OCI-LY1 (cell line): ENCODE measurements around the gene BAIAP2.

ENCODE experiments used
- CTCF ChIP-seq: fragments of 200-600 bp; sonication (generic), shearing (Covaris generic); IDR thresholded peaks from 2 replicates; pipeline ENCODE4 v1.5.1; 2017; ENCODE audit warnings: mild to moderate bottlenecking, antibody characterized with exemption, low read length, moderate library complexity, mixed read lengths
- EZH2 ChIP-seq: fragments of 200-600 bp; sonication (generic), shearing (Covaris generic); IDR thresholded peaks from 2 replicates; pipeline ENCODE4 v1.8.0; 2017; ENCODE audit warnings: borderline replicate concordance, mixed run types, mild to moderate bottlenecking, antibody characterized with exemption, low read length, moderate library complexity, mixed read lengths

- TF ChIP-seq CTCF (no peak), EZH2 (no peak)
These were observed 89.4 kb downstream of the BAIAP2 start for GRCh38 chr17:81124377-81124776.
